H1 (cell line): ENCODE results near the gene ADAMTS14. TPM values are rescaled to one million over a fixed set of nuclear protein-coding genes. Genes with fewer than 3 reads are reported as not detected.

Source experiments
- CTCF ChIA-PET: fragments of 300-600 bp; sonication (Branson Sonifier 250); formaldehyde crosslinking; loops from one replicate; lab custom pipeline; 2021; ENCODE audit not compliant: partially characterized antibody; lab: Charles Lee
- POLR2A ChIA-PET: fragments of 300-600 bp; sonication (Branson Sonifier 250); formaldehyde crosslinking; loops from one replicate; lab custom pipeline; 2021; ENCODE audit warnings: inconsistent platforms; ENCODE audit not compliant: partially characterized antibody; lab: Charles Lee
- DNase-seq, 2 experiments: peaks; one replicate each; pipeline versions ENCODE4 v3.0.0 to v3.0.0-alpha.2; 2010 to 2022; ENCODE audit warnings: low spot score in 2 of 2, low read depth in 1 of 2, mixed read lengths in 1 of 2
- FAIRE-seq: peaks from 2 replicates; lab custom pipeline; 2011; peaks lifted over from hg19 to GRCh38; lab: Jason Lieb, UNC
- H2AFZ ChIP-seq: 2 replicates; pipeline ENCODE4 v1.8.1; 2012; ENCODE audit warnings: low read length, inconsistent platforms
- H2AK5ac ChIP-seq: 2 replicates; pipeline ENCODE4 v1.6.1; 2013; ENCODE audit warnings: low read depth, low read length
- H2BK120ac ChIP-seq: replicated peaks from 2 replicates; pipeline ENCODE3; 2013; ENCODE audit warnings: low read depth, low read length, inconsistent platforms
- H2BK12ac ChIP-seq: 2 replicates; pipeline ENCODE4 v1.6.1; 2013; ENCODE audit warnings: low read depth, low read length
- H2BK15ac ChIP-seq: 2 replicates; pipeline ENCODE4 v1.6.1; 2013; ENCODE audit warnings: low read length
- H2BK20ac ChIP-seq: 2 replicates; pipeline ENCODE4 v1.6.1; 2013; ENCODE audit warnings: low read length
- H2BK5ac ChIP-seq: 2 replicates; pipeline ENCODE4 v1.6.1; 2013; ENCODE audit warnings: low read depth, low read length
- H3K14ac ChIP-seq: 2 replicates; pipeline ENCODE4 v1.6.1; 2013; ENCODE audit warnings: inconsistent platforms; ENCODE audit not compliant: insufficient read length
- H3K18ac ChIP-seq: 2 replicates; pipeline ENCODE4 v1.6.1; 2013; ENCODE audit warnings: low read length; ENCODE audit errors: extremely low read depth
- H3K23ac ChIP-seq: 2 replicates; pipeline ENCODE4 v1.6.1; 2013; ENCODE audit warnings: inconsistent platforms; ENCODE audit not compliant: insufficient read length
- H3K23me2 ChIP-seq: 2 replicates; pipeline ENCODE4 v1.6.1; 2013; ENCODE audit warnings: low read depth, low read length
- H3K27ac ChIP-seq: 2 replicates; pipeline ENCODE4 v1.6.1; 2011; ENCODE audit warnings: low read depth, low read length, inconsistent platforms
- H3K27me3 ChIP-seq, 4 experiments: replicated peaks in 1 of 4; 1 replicate in 1 of 4; 2 replicates in 3 of 4; pipeline versions ENCODE4 v1.6.1 to v1.8.1; 2011 to 2013; ENCODE audit warnings: low read length in 3 of 4, mild to moderate bottlenecking in 3 of 4, inconsistent platforms in 2 of 4, mixed read lengths in 2 of 4, moderate library complexity in 1 of 4; ENCODE audit not compliant: control insufficient read depth in 3 of 4, insufficient read depth in 3 of 4; ENCODE audit errors: extremely low read depth in 1 of 4
- H3K36me3 ChIP-seq, 4 experiments: 2 replicates each; pipeline versions ENCODE4 v1.6.1 to v1.8.1; 2011 to 2013; ENCODE audit warnings: mild to moderate bottlenecking in 4 of 4, low read length in 3 of 4, moderate library complexity in 2 of 4, control low read depth in 1 of 4, inconsistent platforms in 1 of 4; ENCODE audit not compliant: insufficient read depth in 4 of 4, control insufficient read depth in 2 of 4
- H3K4ac ChIP-seq: replicated peaks from 2 replicates; pipeline ENCODE3; 2013; ENCODE audit warnings: low read length, low read depth, mixed read lengths, inconsistent platforms; ENCODE audit not compliant: insufficient read length
- H3K4me1 ChIP-seq, 4 experiments: replicated peaks in 1 of 4; 1 replicate in 1 of 4; 2 replicates in 3 of 4; pipeline versions ENCODE4 v1.6.1 to v1.8.1; 2011 to 2013; ENCODE audit warnings: low read length in 3 of 4, inconsistent platforms in 2 of 4, mixed read lengths in 1 of 4; ENCODE audit not compliant: insufficient read depth in 4 of 4, control insufficient read depth in 3 of 4
- H3K4me2 ChIP-seq, 2 experiments: 2 replicates each; pipeline versions ENCODE4 v1.6.1 to v1.8.1; 2011 to 2013; ENCODE audit warnings: low read depth in 2 of 2, low read length in 2 of 2, control low read depth in 1 of 2, inconsistent platforms in 1 of 2, mild to moderate bottlenecking in 1 of 2; ENCODE audit not compliant: insufficient read depth in 1 of 2
- H3K4me3 ChIP-seq, 4 experiments: fragments of 200-600, 300-600 bp in 1 of 4; sonication (generic), shearing (Covaris generic), sonication (Bioruptor Twin) in 1 of 4; 2 replicates each; pipeline versions ENCODE4 v1.5.1 to v1.8.1; 2011 to 2016; ENCODE audit warnings: low read length in 4 of 4, low read depth in 3 of 4, control low read depth in 2 of 4, inconsistent platforms in 2 of 4, mild to moderate bottlenecking in 2 of 4, mixed read lengths in 1 of 4, moderate library complexity in 1 of 4; ENCODE audit not compliant: insufficient read depth in 2 of 4; ENCODE audit errors: extremely low read depth in 1 of 4
- H3K56ac ChIP-seq: replicated peaks from 2 replicates; pipeline ENCODE3; 2013; ENCODE audit warnings: low read depth, mild to moderate bottlenecking, mixed read lengths, low read length, inconsistent platforms; ENCODE audit not compliant: insufficient read length
- H3K79me1 ChIP-seq: 2 replicates; pipeline ENCODE4 v1.6.1; 2013; ENCODE audit warnings: low read depth, low read length, control low read depth
- H3K79me2 ChIP-seq, 2 experiments: 2 replicates each; pipeline versions ENCODE4 v1.6.1 to v1.8.1; 2012 to 2013; ENCODE audit warnings: low read length in 2 of 2, mild to moderate bottlenecking in 2 of 2, inconsistent platforms in 1 of 2; ENCODE audit not compliant: insufficient read depth in 2 of 2, control insufficient read depth in 1 of 2
- H3K9ac ChIP-seq, 4 experiments: replicated peaks in 1 of 4; 1 replicate in 1 of 4; 2 replicates in 3 of 4; pipeline versions ENCODE4 v1.6.1 to v1.8.1; 2011 to 2013; ENCODE audit warnings: low read depth in 3 of 4, low read length in 3 of 4, control low read depth in 2 of 4, mild to moderate bottlenecking in 2 of 4, moderate library complexity in 2 of 4, inconsistent platforms in 1 of 4; ENCODE audit errors: extremely low read depth in 1 of 4
- H3K9me3 ChIP-seq, 2 experiments: 2 replicates each; pipeline versions ENCODE4 v1.6.1 to v1.8.1; 2012 to 2013; ENCODE audit warnings: mild to moderate bottlenecking in 2 of 2, moderate library complexity in 2 of 2, control low read depth in 1 of 2, inconsistent platforms in 1 of 2, low read depth in 1 of 2, low read length in 1 of 2, mixed read lengths in 1 of 2; ENCODE audit not compliant: insufficient read depth in 2 of 2
- H4K20me1 ChIP-seq, 2 experiments: replicated peaks in 1 of 2; 2 replicates each; pipeline versions ENCODE3 to v1.8.1; 2011 to 2013; ENCODE audit warnings: inconsistent platforms in 2 of 2, low read length in 2 of 2, mild to moderate bottlenecking in 1 of 2; ENCODE audit not compliant: insufficient read depth in 2 of 2, control insufficient read depth in 1 of 2
- H4K5ac ChIP-seq: 2 replicates; pipeline ENCODE4 v1.6.1; 2013; ENCODE audit warnings: low read length, low read depth, mixed read lengths, inconsistent platforms; ENCODE audit not compliant: insufficient read length
- H4K8ac ChIP-seq: 2 replicates; pipeline ENCODE4 v1.8.0; 2013; ENCODE audit warnings: mild to moderate bottlenecking, moderate library complexity, low read length, inconsistent platforms; ENCODE audit not compliant: insufficient read depth; ENCODE audit errors: extremely low read depth
- H4K91ac ChIP-seq: replicated peaks from 2 replicates; pipeline ENCODE3; 2013; ENCODE audit warnings: low read length, mixed read lengths, inconsistent platforms; ENCODE audit not compliant: insufficient read length
- E2F6 ChIP-seq: IDR thresholded peaks from 2 replicates; pipeline ENCODE4 v1.6.1; 2012; ENCODE audit warnings: inconsistent platforms
- SIN3A ChIP-seq, 2 experiments: IDR thresholded peaks in 1 of 2; conservative IDR thresholded peaks in 1 of 2; 2 replicates each; pipeline ENCODE4 v1.6.1; 2011 to 2012; ENCODE audit warnings: low read length in 2 of 2, improper control_type of control experiment in 1 of 2, low read depth in 1 of 2, mild to moderate bottlenecking in 1 of 2
- SIRT6 ChIP-seq: IDR thresholded peaks from one replicate; pipeline ENCODE4 v1.7.1; 2012; ENCODE audit warnings: low read length, inconsistent platforms
- WGBS, 2 experiments: shearing (Covaris generic) in 1 of 2; methylation state at CpG; one replicate each; pipeline versions ENCODE4 v1.1.6 to v1.1.7; 2013 to 2015; ENCODE audit warnings: low lambda C conversion rate in 2 of 2, mixed read lengths in 2 of 2, inconsistent platforms in 1 of 2, low coverage in 1 of 2, missing lambda C conversion rate in 1 of 2; ENCODE audit not compliant: insufficient replicate concordance in 2 of 2, insufficient coverage in 1 of 2, insufficient read length in 1 of 2; ENCODE audit errors: extremely low coverage in 1 of 2, missing lambda C conversion rate in 1 of 2; 5-methylcytosine and 5-hydroxymethylcytosine counted together
- polyA plus RNA-seq, 7 experiments: library from polyadenylated mRNA; depleted of rRNA in 3 of 7; stranded (reverse) in 5 of 7; unstranded in 2 of 7; fragments of >200 nt in 5 of 7; fragments of 200-250 nt in 2 of 7; gene quantifications; 1 replicate in 5 of 7; 2 replicates in 1 of 7; 4 replicates in 1 of 7; pipeline versions ENCODE4 v1.2.1 to v1.2.3, GENCODE V29; 2011 to 2013; ENCODE audit warnings: missing spikeins in 2 of 7, mixed read lengths in 2 of 7
- total RNA-seq: library from RNA; stranded (reverse); fragmentation: NEBNext Ultra II Directional; extraction: Animal tissue kit (Norgen Biotek cat#: 25700); gene quantifications from 2 replicates; pipeline ENCODE4 v1.2.1, GENCODE V29; 2021

ADAMTS14 gene
- total and polyA plus RNA-seq, 2 of the 8 experiments (the other 6 are each of a cell fraction or from before 2014, with no cell fraction given), result 2.0 to 2.3 TPM

GRCh38 chr10:70795613-70796012, 123.3 kb downstream of the ADAMTS14 start:
- 100% methylated on average over 1 of the region's 1 CpG; no CpG with 5 or more reads in 1 of the 2 experiments for WGBS, 2 experiments
- Histone ChIP-seq H4K8ac (no peak overlapping the region), H2AK5ac (no peak overlapping the region), H3K23ac (no peak overlapping the region), H2BK5ac (no peak overlapping the region), H3K23me2 (no peaks in the 10 kb centered on the region), H4K20me1 (no peaks in the 10 kb centered on the region), H3K4me3 (no peak overlapping the region), H3K79me2 (no peaks in the 10 kb centered on the region), H4K5ac (no peak overlapping the region), H3K79me1 (no peaks in the 10 kb centered on the region), H4K91ac (no peak overlapping the region), H3K27ac (no peak overlapping the region), H2BK15ac (no peak overlapping the region), H2AFZ (no peak overlapping the region), H3K9ac (no peak overlapping the region), H3K56ac (no peak overlapping the region), H3K9me3 (no peaks in the 10 kb centered on the region), H3K4me1 (no peaks in the 10 kb centered on the region), H2BK12ac (no peak overlapping the region), H3K36me3 (no peaks in the 10 kb centered on the region), H3K4ac (no peak overlapping the region), H3K14ac (no peak overlapping the region)
- CTCF ChIA-PET, result no interaction called here
- POLR2A ChIA-PET, result interaction anchor here (1.4 kb wide), 1 partner anchor 14 kb away, joined by 4 read pairs; no protein-coding TSS in a partner anchor
- FAIRE-seq (no peak), DNase-seq (no peak)
- TF ChIP-seq SIN3A (conservative IDR thresholded peaks at IDR 0.05 in 1 of 2, IDR thresholded peaks at IDR 0.05 in 1 of 2; ENCODE audit: low read depth in 1 of 2, low read length in 2 of 2) (no peak), E2F6 (no peak), SIRT6 (no peak)
- TF ChIP-seq, all 59 proteins: peak for 0
- no peak overlapping the region for H3K18ac ChIP-seq
- H2BK20ac ChIP-seq, result no peak overlapping the region
- no peak overlapping the region for H2BK120ac ChIP-seq
- no peak overlapping the region for H3K4me2 ChIP-seq
- no peaks in the 10 kb centered on the region for H3K27me3 ChIP-seq
